ENCODE data around the gene ARHGEF10L.

GRCh38 chr1:17496419-17496818 lies 43.1 kb upstream of the ARHGEF10L start:
- TF ChIP-seq CTCF (IDR thresholded peaks at IDR 0.05) (no peak), POLR2AphosphoS5 (IDR thresholded peaks at IDR 0.05) (no peak), POLR2A (IDR thresholded peaks at IDR 0.05) (no peak)

All from prostate gland (tissue), 2 donors.